Esophagus muscularis mucosa (tissue), 4 donors: ENCODE results near the gene KCNAB1. TPM values are rescaled to one million over a fixed set of nuclear protein-coding genes. Genes with fewer than 3 reads are reported as not detected.

Experiments used
- DNase-seq: peaks from one replicate; pipeline ENCODE4 v3.0.0-alpha.2; 2017; ENCODE audit errors: extremely low spot score
- H3K27ac ChIP-seq, 4 donors: fragments of 200-600 bp; sonication (generic); replicated peaks in 1 of 4; 1 replicate in 3 of 4; 2 replicates in 1 of 4; pipeline ENCODE4 v1.5.1; 2016 to 2019; ENCODE audit warnings: mild to moderate bottlenecking in 1 of 4
- H3K27me3 ChIP-seq, 4 donors: fragments of 200-600 bp; sonication (generic); one replicate each; pipeline versions ENCODE4 v1.5.1 to v1.6.0; 2016 to 2019
- H3K36me3 ChIP-seq, 4 donors: fragments of 200-600 bp; sonication (generic); one replicate each; pipeline ENCODE4 v1.5.1; 2016 to 2019
- H3K4me1 ChIP-seq, 4 donors: fragments of 200-600 bp; sonication (generic); one replicate each; pipeline ENCODE4 v1.5.1; 2016 to 2019
- H3K4me3 ChIP-seq, 4 donors: fragments of 200-600 bp; sonication (generic); 1 replicate in 2 of 4; 2 replicates in 2 of 4; pipeline ENCODE4 v1.5.1; 2016 to 2019; ENCODE audit warnings: mild to moderate bottlenecking in 4 of 4, moderate library complexity in 1 of 4
- H3K9me3 ChIP-seq, 4 donors: fragments of 200-600 bp; sonication (generic); 1 replicate in 3 of 4; 2 replicates in 1 of 4; pipeline ENCODE4 v1.5.1; 2016 to 2019
- EP300 ChIP-seq: sonication (generic); formaldehyde crosslinking; IDR thresholded peaks from one replicate; pipeline ENCODE4 v1.6.1; 2017; ENCODE audit warnings: antibody characterized with exemption
- POLR2A ChIP-seq: fragments of 450-650 bp; IDR thresholded peaks from one replicate; pipeline ENCODE4 v1.6.1; 2017; ENCODE audit warnings: antibody characterized with exemption, moderate library complexity, mild to moderate bottlenecking, low read depth
- POLR2AphosphoS5 ChIP-seq, 2 donors: sonication (generic); formaldehyde crosslinking; IDR thresholded peaks; one replicate each; pipeline ENCODE4 v1.6.1; 2017; ENCODE audit warnings: antibody characterized with exemption in 2 of 2
- WGBS: methylation state at CpG from one replicate; pipeline ENCODE4 v1.1.5; 2018; 5-methylcytosine and 5-hydroxymethylcytosine counted together
- intact Hi-C: fragments of 100-400 bp; cut with DNase I; formaldehyde crosslinking; loops from one replicate; pipeline ENCODE4 v1.15.1; 2023
- total RNA-seq, 4 donors: library from RNA; depleted of rRNA; stranded (reverse); fragments of >200 nt; gene quantifications; one replicate each; pipeline versions ENCODE4 v1.1.0 to v1.2.1, GENCODE V29; 2016
- TF ChIP-seq, protein P1 (sequence below), 3 experiments: fragments of 200-600 bp in 2 of 3; fragments of 450-650 bp in 1 of 3; sonication (generic) in 2 of 3; IDR thresholded peaks; one replicate each; pipeline ENCODE4 v1.5.1; 2017 to 2019; ENCODE audit warnings: antibody characterized with exemption in 3 of 3, mild to moderate bottlenecking in 2 of 3, moderate library complexity in 1 of 3

The KCNAB1 gene
- total RNA-seq, 4 donors from 2014 or later = 0.83 to 5.9 (median 2.3) TPM

DNA sequence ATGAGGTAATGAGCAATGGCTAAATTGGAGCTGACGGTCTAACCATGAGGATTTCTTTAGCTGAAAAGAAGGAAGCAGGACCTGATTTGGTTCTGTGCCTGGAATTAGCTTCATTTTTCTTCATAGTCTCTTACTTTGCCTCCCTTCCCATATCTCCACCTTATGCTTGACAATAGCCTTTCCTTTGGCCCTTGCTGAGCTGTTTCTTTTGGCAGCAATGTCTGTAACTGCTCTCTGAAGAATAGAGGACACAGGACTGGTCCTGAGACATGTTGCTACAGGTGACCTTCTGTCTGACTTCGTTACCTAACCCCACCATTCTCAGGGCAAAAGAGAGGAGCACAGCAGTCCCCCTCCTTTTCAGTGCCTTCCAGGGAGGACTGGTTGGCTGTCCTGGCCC is 312.2 kb downstream of the KCNAB1 start:
- TF ChIP-seq POLR2A = no peak
- Histone ChIP-seq H3K9me3 (no peaks in the 10 kb centered on the region), H3K27ac (peak overlapping the region in 1 of 4 donors; percentile 15), H3K4me1 (peaks cover 0 to 33% (median 25%) of the 10 kb centered on the region in 4 donors), H3K4me3 (no peak overlapping the region), H3K36me3 (no peaks in the 10 kb centered on the region), H3K27me3 (no peaks in the 10 kb centered on the region)
- intact Hi-C loops = no loop called here
- DNase-seq = no peak
- 74% methylated on average over 2 of the region's 2 CpGs for WGBS

DNA sequence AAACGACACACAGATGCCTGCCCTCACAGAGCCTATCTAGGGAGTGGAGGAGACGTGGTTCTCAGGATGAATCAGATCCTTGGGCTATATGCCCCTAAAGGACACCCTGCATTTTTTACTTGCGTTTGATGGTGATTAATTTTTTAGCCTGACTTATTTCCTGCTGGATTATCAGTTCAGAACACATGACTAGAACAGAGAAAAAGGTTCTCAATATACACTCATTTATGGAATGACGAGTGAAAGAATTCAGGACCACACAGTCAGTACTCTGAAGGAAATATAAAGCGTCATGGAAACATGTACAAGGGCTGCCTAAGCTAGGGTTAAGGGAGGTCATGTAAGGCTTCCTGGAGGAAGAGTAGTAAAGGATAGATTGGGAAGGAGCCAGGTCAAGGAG is 312.8 kb downstream of the KCNAB1 start:
- Histone ChIP-seq H3K4me1 (peaks cover 0 to 30% (median 25%) of the 10 kb centered on the region in 4 donors), H3K27ac (peak overlapping the region in 1 of 4 donors; percentile 15), H3K27me3 (no peaks in the 10 kb centered on the region), H3K4me3 (no peak overlapping the region), H3K9me3 (no peaks in the 10 kb centered on the region), H3K36me3 (no peaks in the 10 kb centered on the region)
- WGBS = 56% methylated on average over 5 of the region's 5 CpGs
- TF ChIP-seq, protein P1, sequence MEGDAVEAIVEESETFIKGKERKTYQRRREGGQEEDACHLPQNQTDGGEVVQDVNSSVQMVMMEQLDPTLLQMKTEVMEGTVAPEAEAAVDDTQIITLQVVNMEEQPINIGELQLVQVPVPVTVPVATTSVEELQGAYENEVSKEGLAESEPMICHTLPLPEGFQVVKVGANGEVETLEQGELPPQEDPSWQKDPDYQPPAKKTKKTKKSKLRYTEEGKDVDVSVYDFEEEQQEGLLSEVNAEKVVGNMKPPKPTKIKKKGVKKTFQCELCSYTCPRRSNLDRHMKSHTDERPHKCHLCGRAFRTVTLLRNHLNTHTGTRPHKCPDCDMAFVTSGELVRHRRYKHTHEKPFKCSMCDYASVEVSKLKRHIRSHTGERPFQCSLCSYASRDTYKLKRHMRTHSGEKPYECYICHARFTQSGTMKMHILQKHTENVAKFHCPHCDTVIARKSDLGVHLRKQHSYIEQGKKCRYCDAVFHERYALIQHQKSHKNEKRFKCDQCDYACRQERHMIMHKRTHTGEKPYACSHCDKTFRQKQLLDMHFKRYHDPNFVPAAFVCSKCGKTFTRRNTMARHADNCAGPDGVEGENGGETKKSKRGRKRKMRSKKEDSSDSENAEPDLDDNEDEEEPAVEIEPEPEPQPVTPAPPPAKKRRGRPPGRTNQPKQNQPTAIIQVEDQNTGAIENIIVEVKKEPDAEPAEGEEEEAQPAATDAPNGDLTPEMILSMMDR (IDR thresholded peaks at IDR 0.05) = no peak
- TF ChIP-seq EP300 (no peak), POLR2AphosphoS5 (IDR thresholded peaks at IDR 0.05) (no peak), POLR2A (no peak)
- intact Hi-C loops = no loop called here
- DNase-seq = no peak

DNA sequence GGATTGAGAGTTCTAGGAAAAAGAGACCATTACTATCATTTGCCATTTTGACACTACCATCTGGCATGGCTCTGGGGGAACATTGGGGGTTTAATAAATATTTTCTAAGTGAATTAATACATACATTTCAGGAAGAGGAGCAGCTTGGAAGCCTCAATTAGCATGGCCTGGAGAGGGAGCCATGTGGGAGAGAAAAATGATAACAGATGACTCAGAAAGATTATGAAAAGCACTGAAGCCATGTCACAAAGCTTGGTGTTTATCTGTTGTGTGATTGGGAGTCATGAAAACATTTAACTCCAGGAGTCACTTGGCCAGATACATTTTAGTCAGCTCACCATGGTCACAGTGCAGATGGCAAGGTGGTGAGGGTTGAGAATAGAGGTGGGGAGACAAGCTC is 313.5 kb downstream of the KCNAB1 start:
- Histone ChIP-seq H3K27ac (no peak overlapping the region), H3K4me1 (peaks cover 0 to 26% (median 20%) of the 10 kb centered on the region in 4 donors), H3K36me3 (no peaks in the 10 kb centered on the region), H3K9me3 (no peaks in the 10 kb centered on the region), H3K27me3 (no peaks in the 10 kb centered on the region), H3K4me3 (no peak overlapping the region)
- intact Hi-C loops = no loop called here
- DNase-seq = no peak
- TF ChIP-seq POLR2A (no peak), POLR2AphosphoS5 (IDR thresholded peaks at IDR 0.05) (no peak), EP300 (no peak)
- TF ChIP-seq, protein P1 (IDR thresholded peaks at IDR 0.05) = no peak

DNA sequence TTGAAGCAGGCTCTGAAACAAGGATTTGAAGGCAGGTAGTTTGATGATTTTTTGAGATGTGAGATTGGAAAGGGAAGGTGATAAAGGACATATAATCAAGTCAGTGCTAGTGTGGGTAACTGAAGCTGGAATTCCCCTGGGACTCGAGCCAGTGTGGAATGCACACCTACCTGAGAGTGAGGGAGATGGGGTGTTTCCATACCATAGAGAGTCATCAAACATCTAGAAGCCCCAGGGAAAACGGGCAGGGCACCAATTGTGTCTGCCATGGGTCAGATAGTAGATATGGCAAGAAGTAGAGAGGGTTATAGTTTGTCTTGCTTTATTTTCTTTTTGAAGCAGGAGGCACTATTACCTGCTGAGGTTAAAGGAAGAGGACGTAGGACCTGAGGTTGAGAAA is 314.5 kb downstream of the KCNAB1 start:
- Histone ChIP-seq H3K4me1 (peaks cover 0 to 16% (median 15%) of the 10 kb centered on the region in 4 donors), H3K27me3 (no peaks in the 10 kb centered on the region), H3K4me3 (no peak overlapping the region), H3K36me3 (no peaks in the 10 kb centered on the region), H3K27ac (no peak overlapping the region), H3K9me3 (no peaks in the 10 kb centered on the region)
- TF ChIP-seq EP300 (no peak), POLR2A (no peak), POLR2AphosphoS5 (IDR thresholded peaks at IDR 0.05) (no peak)
- TF ChIP-seq, protein P1 (IDR thresholded peaks at IDR 0.05) = no peak
- DNase-seq = no peak
- WGBS = 83% methylated on average over 3 of the region's 3 CpGs
- intact Hi-C loops = no loop called here

DNA sequence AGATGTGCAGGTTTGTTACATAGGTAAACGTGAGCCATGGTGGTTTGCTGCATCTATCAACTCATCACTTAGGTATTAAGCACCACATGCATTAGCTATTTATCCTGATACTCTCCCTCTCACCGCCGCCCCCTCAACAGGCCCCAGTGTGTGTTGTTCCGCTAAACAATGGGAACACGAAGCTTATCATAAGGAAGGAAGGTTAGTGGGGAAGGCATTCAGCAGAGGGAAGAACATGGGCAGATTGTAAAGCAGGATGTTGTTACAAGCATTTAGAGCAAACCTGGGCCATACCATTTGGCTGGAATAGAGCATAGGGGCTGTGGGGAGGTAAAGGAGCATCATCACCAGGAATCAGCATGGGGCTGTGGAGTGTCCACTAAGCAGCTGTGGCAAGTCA is 322.7 kb downstream of the KCNAB1 start:
- no peaks in the 10 kb centered on the region for H3K27me3 ChIP-seq
- intact Hi-C loops = no loop called here
- no peaks in the 10 kb centered on the region for H3K36me3 ChIP-seq
- H3K4me1 ChIP-seq = peaks cover 10 to 42% (median 31%) of the 10 kb centered on the region in 4 donors
- H3K9me3 ChIP-seq = no peaks in the 10 kb centered on the region
- H3K27ac ChIP-seq = peak overlapping the region; percentile 41 to 70 (median 68)
- DNase-seq = no peak
- WGBS = 89% methylated on average over 5 of the region's 5 CpGs
- TF ChIP-seq POLR2A (no peak), EP300 (no peak), POLR2AphosphoS5 (IDR thresholded peaks at IDR 0.05) (no peak)
- TF ChIP-seq, protein P1 (IDR thresholded peaks at IDR 0.05) = no peak
- no peak overlapping the region for H3K4me3 ChIP-seq
